DMS153 (cell line): Measurements from ENCODE around the gene SLC28A1.
A peak's percentile ranks its signal among the peaks of the same experiment; 100 is the strongest.
"Not testable (repeated sequence)": the region's sequence is repeated elsewhere in the genome, so short reads cannot be mapped to it uniquely, and the experiment has no call there.

ENCODE experiments used
- DNase-seq: peaks from one replicate; lab custom pipeline; 2025; lab: John Stamatoyannopoulos, UW

SLC28A1 gene

DNA sequence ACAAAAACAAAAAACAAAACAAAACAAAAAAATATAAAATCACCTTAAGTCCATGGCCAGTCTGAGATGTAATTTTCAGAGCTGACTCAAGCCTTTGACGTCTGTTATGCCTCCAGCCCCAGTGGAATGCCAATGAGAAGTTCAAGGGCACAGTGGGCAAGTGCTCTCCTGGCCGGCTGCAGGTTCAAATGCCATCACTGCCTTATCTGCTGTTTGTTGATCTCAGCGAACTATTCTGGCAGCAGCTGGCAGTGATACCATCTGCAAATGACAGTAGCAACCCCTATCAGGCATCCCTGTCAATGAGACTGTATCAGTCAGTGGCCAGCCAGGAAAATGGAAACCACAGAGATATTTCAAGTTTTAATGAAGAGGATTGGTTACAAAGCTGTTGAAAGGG is 86.4 kb downstream of the SLC28A1 start:
- DNase-seq = no peak

DNA sequence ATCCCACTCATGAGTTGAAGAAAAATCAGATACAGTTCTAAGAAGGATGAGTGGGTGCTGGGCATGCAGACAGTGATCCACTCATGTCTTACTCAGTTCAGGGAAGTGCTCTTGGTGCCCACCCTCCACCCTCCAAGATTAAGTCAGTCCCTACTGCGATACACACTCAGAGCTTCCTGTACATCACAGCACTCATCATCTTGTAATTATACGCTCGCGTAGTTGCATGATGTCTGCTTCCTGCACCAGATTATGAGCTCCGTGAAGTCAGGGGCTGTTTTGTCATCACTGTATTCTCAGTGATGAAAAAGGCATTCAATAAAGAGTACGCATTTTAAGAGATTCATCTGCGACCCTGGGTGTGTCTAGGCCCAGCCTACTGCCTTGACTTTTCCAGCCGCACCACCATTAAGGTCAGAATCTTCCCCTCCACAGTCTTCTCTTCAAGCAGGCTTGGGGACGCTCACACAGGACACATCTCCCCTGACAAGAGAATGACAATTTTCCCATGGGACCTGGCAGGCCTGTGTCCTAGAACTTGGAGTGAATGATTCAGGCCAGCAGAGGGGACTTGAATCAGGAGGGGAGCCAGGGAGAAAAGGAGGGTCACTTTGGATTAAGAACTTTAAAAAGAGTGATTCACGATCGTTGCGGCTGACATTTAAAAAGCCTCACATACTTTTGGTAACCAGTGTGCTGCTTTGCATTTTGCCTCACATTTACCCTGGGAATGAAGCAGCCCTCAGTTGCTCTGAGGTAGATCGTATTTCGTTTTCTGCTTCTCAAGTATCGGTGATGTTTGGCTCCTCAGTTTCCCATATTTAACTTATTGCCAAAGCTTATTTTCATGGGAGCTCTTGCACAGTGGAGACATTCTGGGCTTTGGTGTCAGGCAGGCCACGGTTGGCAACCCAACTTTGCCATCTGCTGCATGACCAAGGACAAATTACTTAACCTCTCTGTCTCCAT is 89.3 kb downstream of the SLC28A1 start:
- no peak for DNase-seq

DNA sequence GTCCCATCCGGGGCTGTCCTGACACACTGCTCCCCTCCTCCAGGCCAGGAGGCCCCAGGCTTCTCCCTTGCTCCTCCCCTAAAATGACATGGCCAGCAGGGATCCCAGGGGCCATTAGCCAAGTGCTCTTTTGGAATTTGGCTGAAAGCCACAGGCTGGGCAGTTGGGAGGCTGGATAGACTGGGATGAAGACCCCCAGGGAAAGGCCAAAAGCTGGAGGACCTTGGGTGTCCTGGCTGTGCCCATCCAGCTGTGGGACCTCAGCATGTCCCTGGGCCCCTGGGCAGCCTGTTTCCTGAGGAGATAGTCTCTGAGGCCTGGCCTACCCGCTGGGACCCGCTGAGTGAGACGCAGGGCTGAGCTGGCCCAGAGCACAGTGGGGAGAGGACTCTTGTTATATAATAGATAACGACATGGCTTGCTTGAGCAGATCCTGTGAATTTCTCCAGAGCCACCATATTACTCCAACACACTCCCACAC is 91.4 kb downstream of the SLC28A1 start:
- DNase-seq = no peak

DNA sequence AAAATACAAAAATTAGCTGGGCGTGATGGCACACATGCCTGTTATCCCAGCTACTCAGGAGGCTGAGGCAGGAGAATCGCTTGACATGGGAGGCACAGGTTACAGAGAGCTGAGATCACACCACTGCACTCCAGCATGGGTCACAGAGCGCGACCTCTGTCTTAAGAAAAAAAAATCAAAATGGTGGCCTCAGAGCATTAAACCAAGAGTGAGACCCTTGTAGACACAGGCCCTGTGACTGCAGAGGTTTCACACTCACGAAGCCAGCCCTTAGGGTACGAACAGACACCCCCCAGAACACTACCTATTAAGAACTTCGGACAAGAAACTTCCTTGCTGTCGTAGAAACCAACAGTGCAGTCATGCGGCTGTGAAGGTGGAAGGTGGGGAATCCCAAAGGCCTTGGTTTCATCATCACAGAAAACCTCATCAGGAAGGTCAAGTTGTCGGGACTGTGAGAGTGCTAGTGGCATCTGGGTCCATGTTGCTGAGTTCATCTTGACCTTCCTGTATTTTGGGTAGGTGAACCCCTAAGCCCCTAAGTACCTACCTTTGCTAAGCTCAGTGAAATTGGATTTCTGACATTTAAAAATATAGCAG is 92.4 kb downstream of the SLC28A1 start:
- DNase-seq = no peak

DNA sequence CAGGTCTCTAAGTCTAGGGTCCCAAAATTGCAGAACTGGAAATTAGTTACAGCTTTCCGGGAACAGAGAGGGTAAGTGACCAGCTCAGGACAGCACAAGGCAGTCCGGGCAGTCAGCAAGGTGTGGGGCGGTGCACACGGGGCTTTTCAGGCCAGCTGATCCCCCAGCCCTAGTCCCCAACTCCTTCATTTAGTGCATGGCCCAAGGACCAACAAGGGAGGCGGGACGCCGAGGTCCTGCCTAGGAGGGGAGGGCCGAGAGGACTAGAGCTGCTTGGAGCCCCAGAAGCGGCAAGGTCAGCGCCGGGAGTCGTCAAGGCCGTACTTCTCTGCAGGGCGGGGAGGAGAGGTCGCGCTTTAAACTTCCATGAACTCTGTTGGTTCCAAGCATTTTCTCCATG is 95.2 kb downstream of the SLC28A1 start:
- no peak for DNase-seq

- peak; percentile 32 for DNase-seq
These were observed 96.0 kb downstream of the SLC28A1 start for GRCh38 chr15:84980196-84981053.

GRCh38 chr15:84981054-84981710 is 96.7 kb downstream of the SLC28A1 start:
- peak; percentile 74 for DNase-seq

- no peak for DNase-seq
These were observed 97.3 kb downstream of the SLC28A1 start, which contains the start of gene PDE8A for GRCh38 chr15:84981711-84982300. PDE8A (plus strand) TSS chr15:84981856; CDS start chr15:84982163, 307 bp downstream.

DNA sequence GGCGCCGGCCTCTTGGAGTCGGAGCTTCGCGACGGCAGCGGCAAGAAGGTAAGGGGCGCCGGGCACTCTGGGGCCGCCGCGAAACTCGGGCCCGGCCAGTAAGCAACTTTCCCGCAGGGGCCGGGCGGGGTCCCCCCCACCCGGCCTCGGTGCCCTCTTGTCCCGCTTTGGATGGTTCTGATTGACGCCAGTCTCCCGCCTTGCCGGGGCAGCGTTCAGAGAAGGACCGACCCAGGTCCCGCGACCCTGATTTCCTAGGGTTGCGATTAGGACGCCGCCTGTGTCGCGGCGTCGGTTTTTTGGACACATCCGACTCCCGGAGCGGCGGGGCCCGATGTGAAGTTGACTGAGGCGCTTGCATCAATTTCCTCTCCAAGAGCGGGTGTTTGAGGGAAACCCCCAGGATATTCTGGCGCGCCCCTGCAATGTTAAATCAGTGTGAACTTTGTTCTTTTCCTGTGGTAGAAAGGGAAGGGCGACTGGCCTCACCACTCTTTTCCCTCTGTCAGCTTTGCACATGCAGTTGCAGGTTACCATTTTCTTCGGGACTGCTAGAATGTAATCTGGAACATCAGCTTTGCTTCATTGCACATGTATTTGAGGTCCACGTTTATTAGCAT is 97.9 kb downstream of the SLC28A1 start:
- DNase-seq = no peak

DNA sequence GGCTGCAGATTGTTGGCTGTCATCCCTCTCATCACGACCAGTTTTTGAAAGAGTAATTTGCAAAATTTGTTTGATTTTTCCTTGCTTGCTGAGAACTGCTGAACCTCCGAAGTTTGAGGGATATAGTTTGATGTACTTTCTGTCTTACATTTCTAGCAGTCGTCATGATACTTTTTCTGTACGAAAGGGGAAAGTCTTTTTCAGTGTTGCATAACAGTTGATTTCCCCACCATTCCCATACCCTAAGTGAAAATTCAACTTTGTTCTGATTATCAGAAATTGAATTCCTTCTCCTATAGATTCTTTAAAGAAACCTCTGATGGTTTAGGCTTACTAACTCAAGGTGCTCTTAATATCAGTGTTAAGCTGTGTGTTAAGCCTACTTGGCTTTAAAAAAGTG is 98.8 kb downstream of the SLC28A1 start:
- DNase-seq = no peak

- DNase-seq = no peak
These were observed 99.2 kb downstream of the SLC28A1 start for GRCh38 chr15:84983711-84984110.

DNA sequence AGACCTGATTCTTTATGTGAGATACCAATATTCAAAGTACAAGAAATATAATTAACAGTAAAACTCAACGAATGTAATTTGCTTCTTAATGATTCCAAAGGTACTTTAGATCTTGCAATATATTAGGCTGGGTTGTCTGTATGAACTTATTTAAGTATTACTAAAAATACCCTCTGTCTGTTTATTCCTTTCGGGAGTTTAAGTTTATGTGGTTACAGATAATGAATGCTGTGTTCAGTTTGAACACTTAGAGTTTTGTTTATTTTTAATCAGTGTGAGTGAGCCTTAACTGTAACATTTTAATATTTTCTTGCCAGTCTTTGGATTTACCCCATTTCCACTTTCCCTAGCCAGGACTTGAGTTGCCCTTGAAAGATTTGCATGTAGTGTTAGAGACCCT is 100.7 kb downstream of the SLC28A1 start:
- no peak for DNase-seq

- not testable (repeated sequence) for DNase-seq
These were observed 102.9 kb downstream of the SLC28A1 start for GRCh38 chr15:84987351-84987750.

DNA sequence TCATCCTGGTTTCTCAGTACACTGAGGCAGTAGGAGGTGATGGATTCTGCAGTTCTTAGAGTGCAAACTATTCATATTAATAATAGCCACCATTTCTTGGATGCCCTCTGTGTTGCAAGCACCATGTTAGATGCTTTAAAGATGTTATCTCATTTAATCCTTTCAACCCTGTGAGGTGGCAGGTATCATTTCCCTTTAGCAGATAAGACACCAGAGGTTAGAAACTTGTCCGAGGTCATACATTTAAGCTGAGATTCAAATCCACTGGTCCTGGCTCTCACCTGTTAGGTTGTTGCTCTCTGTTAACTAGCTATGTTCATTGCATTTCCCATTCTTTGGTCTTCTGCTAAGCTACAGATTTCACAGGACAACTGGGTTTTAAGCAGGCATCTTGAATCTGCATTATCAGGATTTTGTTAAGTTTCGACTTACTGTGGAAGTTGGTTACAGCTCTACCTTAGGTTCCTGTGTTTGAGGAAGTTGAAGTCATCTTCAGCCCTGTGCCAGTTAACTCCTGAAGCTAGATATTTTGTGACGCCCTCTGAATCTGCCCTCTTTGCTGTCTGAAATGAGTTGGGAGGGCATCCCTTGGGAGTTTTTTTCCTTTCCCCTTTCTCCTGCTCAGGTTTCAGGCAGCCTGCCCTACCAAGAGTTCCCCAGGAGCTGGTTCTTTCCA is 103.6 kb downstream of the SLC28A1 start:
- DNase-seq = no peak

- no peak for DNase-seq
These were observed 104.6 kb downstream of the SLC28A1 start for GRCh38 chr15:84988909-84989644.

- no peak for DNase-seq
These were observed 106.0 kb downstream of the SLC28A1 start for GRCh38 chr15:84990507-84990906.

DNA sequence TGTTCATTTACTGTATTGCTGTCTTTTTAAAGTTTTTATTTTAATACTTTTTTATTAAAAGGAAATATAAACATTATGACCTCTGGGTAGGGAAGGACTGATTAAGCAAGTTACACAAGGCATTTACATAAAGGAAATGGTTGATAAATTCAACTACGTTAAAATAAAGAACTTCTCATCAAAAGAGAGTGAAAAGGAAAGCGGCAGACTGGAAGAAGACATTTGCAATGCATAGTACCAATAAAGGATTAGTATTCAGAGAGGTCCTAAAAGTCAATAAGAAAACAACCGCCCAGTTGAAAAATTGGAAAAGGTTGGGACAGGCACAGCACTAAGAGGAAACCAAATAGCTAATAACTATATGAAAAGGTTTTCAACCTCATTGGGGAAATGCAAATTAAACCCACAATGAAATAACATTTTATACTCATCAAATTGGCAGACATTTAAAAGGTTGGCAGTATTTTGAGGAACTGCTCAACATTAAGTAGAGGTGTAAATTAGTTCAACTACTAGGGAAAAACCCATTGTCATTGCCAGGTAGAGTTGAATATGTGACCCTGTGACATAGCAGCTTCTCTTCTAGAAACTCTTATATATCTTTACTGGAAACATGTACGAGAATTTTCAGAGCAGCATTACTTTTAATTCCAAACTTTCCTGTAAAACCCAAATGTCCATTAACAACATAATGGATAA is 106.7 kb downstream of the SLC28A1 start:
- no peak for DNase-seq

- no peak for DNase-seq
These were observed 107.9 kb downstream of the SLC28A1 start for GRCh38 chr15:84992157-84992944.
